ENCODE results near the gene NADK2.

DNA sequence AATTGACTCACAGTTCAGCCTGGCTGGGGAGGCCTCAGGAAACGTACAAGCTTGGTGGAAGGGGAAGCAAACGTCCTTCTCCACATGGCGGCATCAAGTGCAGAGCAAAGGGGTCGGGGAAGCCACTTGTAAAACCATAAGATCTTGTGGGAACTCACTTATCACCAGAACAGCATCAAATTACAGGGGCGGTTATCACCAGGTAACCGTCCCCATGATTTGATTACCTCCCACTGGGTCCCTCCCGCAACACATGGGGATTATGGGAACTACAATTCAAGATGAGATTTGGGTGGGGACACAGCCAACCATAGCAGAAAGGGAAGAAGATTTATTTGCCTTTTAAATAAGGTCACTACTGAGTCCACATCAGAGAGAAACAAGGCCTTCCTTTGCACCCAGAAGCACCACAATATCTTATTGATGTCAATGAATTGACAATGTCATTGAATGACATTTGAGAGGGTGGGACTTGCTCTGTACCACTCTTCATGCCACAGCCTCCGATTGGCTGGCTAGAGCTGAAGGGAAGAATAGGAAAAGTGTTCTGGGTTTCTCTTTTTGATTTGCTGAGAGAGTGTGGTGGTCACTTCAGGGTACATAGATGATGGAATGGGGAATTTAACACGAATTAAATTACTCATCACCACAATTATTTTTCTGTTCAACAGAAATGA lies 78.8 kb downstream of the NADK2 start:
- no peak for TF ChIP-seq EP300 (IDR thresholded peaks at IDR 0.05)
- TF ChIP-seq, protein P1, sequence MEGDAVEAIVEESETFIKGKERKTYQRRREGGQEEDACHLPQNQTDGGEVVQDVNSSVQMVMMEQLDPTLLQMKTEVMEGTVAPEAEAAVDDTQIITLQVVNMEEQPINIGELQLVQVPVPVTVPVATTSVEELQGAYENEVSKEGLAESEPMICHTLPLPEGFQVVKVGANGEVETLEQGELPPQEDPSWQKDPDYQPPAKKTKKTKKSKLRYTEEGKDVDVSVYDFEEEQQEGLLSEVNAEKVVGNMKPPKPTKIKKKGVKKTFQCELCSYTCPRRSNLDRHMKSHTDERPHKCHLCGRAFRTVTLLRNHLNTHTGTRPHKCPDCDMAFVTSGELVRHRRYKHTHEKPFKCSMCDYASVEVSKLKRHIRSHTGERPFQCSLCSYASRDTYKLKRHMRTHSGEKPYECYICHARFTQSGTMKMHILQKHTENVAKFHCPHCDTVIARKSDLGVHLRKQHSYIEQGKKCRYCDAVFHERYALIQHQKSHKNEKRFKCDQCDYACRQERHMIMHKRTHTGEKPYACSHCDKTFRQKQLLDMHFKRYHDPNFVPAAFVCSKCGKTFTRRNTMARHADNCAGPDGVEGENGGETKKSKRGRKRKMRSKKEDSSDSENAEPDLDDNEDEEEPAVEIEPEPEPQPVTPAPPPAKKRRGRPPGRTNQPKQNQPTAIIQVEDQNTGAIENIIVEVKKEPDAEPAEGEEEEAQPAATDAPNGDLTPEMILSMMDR (IDR thresholded peaks at IDR 0.05), result no peak

Measured in sigmoid colon (tissue), 4 donors.